GM23248 (cell line): Measurements from ENCODE around the gene PSPH. TPM values are rescaled to one million over a fixed set of nuclear protein-coding genes. Genes with fewer than 3 reads are reported as not detected.
"Not testable (repeated sequence)": the region's sequence is repeated elsewhere in the genome, so short reads cannot be mapped to it uniquely, and the experiment has no call there.

Experiments
- DNase-seq: peaks from one replicate; pipeline ENCODE4 v3.0.0-alpha.2; 2015
- H2AFZ ChIP-seq: fragments of 200-600 bp; sonication (generic); 2 replicates; pipeline ENCODE4 v1.6.1; 2016; ENCODE audit warnings: antibody characterized with exemption
- H3F3A ChIP-seq: fragments of 200-600 bp; sonication (generic); 2 replicates; pipeline ENCODE4 v1.6.1; 2016; ENCODE audit warnings: mild to moderate bottlenecking, antibody characterized with exemption, mixed run types; ENCODE audit not compliant: insufficient read depth
- H3K27ac ChIP-seq: fragments of 200-600 bp; sonication (generic); 2 replicates; pipeline ENCODE4 v1.5.1; 2016; ENCODE audit warnings: mild to moderate bottlenecking
- H3K27me3 ChIP-seq: fragments of 200-600 bp; sonication (generic); replicated peaks from 2 replicates; pipeline ENCODE4 v1.6.1; 2016; ENCODE audit warnings: mild to moderate bottlenecking; ENCODE audit not compliant: insufficient read depth
- H3K36me3 ChIP-seq: fragments of 200-600 bp; sonication (generic); 2 replicates; pipeline ENCODE4 v1.6.1; 2016; ENCODE audit warnings: low read depth, mild to moderate bottlenecking
- H3K4me1 ChIP-seq: fragments of 200-600 bp; sonication (generic); 2 replicates; pipeline ENCODE4 v1.6.1; 2016; ENCODE audit warnings: mild to moderate bottlenecking; ENCODE audit not compliant: insufficient read depth
- H3K4me2 ChIP-seq: fragments of 200-600 bp; sonication (generic); one replicate; pipeline ENCODE4 v1.6.1; 2016; ENCODE audit warnings: mild to moderate bottlenecking; ENCODE audit not compliant: unreplicated experiment
- H3K4me3 ChIP-seq: fragments of 200-600 bp; sonication (generic); 2 replicates; pipeline ENCODE4 v1.5.1; 2016; ENCODE audit warnings: mild to moderate bottlenecking
- H3K79me2 ChIP-seq: fragments of 200-600 bp; sonication (generic); 2 replicates; pipeline ENCODE4 v1.6.1; 2016; ENCODE audit warnings: mild to moderate bottlenecking; ENCODE audit not compliant: insufficient read depth
- H3K9ac ChIP-seq: fragments of 200-600 bp; sonication (generic); 2 replicates; pipeline ENCODE4 v1.6.1; 2016; ENCODE audit warnings: mild to moderate bottlenecking
- H3K9me2 ChIP-seq: fragments of 200-600 bp; sonication (generic); 2 replicates; pipeline ENCODE4 v1.6.1; 2016; ENCODE audit warnings: mixed run types, mild to moderate bottlenecking, moderate library complexity; ENCODE audit not compliant: insufficient read depth
- H3K9me3 ChIP-seq: fragments of 200-600 bp; sonication (generic); one replicate; pipeline ENCODE4 v1.6.1; 2017; ENCODE audit warnings: low read depth
- H4K20me1 ChIP-seq: fragments of 200-600 bp; sonication (generic); 2 replicates; pipeline ENCODE4 v1.6.0; 2016; ENCODE audit not compliant: insufficient read depth
- EZH2 ChIP-seq: fragments of 200-600 bp; sonication (generic); IDR thresholded peaks from 2 replicates; pipeline ENCODE4 v1.6.1; 2018; ENCODE audit warnings: antibody characterized with exemption, mild to moderate bottlenecking; ENCODE audit not compliant: insufficient read depth, poor library complexity, severe bottlenecking
- EZH2phosphoT487 ChIP-seq: fragments of 200-600 bp; sonication (generic); IDR thresholded peaks from 2 replicates; pipeline ENCODE4 v1.6.1; 2018; ENCODE audit warnings: antibody characterized with exemption, moderate library complexity, mild to moderate bottlenecking, low read depth; ENCODE audit not compliant: insufficient read depth
- WGBS, 2 experiments: methylation state at CpG; one replicate each; pipeline ENCODE4 v1.1.6; 2015 to 2017; ENCODE audit warnings: low lambda C conversion rate in 2 of 2, low coverage in 1 of 2; ENCODE audit errors: missing lambda C conversion rate in 2 of 2; 5-methylcytosine and 5-hydroxymethylcytosine counted together
- in situ Hi-C: fragments of 300-500 bp; cut with MboI; formaldehyde crosslinking; loops from 2 replicates; pipeline ENCODE4 v1.15.0; 2020
- polyA plus RNA-seq: library from polyadenylated mRNA; unstranded; fragments of >200 nt; fragmentation: Nextera tagmentation; extraction: Ambion mirVana; gene quantifications from 2 replicates; pipeline ENCODE4 v1.2.1, GENCODE V29; 2016
- total RNA-seq: library from RNA; depleted of rRNA; stranded (reverse); fragments of >200 nt; shearing (Covaris generic); gene quantifications from 2 replicates; pipeline ENCODE4 v1.2.3, GENCODE V29; 2014; rRNA removed

PSPH gene
- total RNA-seq: 62.5 and 68.6 TPM in 2 replicates
- polyA plus RNA-seq: 34.5 and 39.1 TPM in 2 replicates

- Histone ChIP-seq H3K4me1 (peaks cover 15% of the 10 kb centered on the region), H3K9me2 (no peaks in the 10 kb centered on the region), H3K27me3 (no peaks in the 10 kb centered on the region), H3F3A (peaks cover 57% of the 10 kb centered on the region), H3K36me3 (peaks cover 28% of the 10 kb centered on the region), H3K4me2 (peak within 1 kb of the TSS; percentile 99), H4K20me1 (no peaks in the 10 kb centered on the region), H2AFZ (peak within 1 kb of the TSS; percentile 84), H3K79me2 (peaks cover 68% of the 10 kb centered on the region), H3K9ac (peak within 1 kb of the TSS; percentile 95), H3K27ac (peak within 1 kb of the TSS; percentile 82), H3K9me3 (no peaks in the 10 kb centered on the region), H3K4me3 (peak within 1 kb of the TSS; percentile 87)
- in situ Hi-C loops: loop anchor here (25.0 kb wide), 1 partner anchor 1289 kb away; the partner anchor contains the start of gene SEC61G
- peak; percentile 100 for DNase-seq
- TF ChIP-seq EZH2phosphoT487: no peak
- TF ChIP-seq EZH2: no peak
- WGBS, 2 experiments: 1% methylated on average over 90 to 92 of the region's 97 CpGs
These were observed at the start of gene PSPH, which contains the start of gene CCT6A for GRCh38 chr7:56051339-56052191. TSS of gene PSPH (minus strand) at chr7:56051444. CDS start at chr7:56021212, 30,232 bp downstream. TSS of gene CCT6A (plus strand) at chr7:56051765. CDS start at chr7:56051849, 84 bp downstream.

- no peak overlapping the region for H3K4me2 ChIP-seq
- no peak overlapping the region for H3K4me3 ChIP-seq
- WGBS, 2 experiments: 74 to 87% methylated on average over 3 of the region's 3 CpGs
- no peaks in the 10 kb centered on the region for H3K9me2 ChIP-seq
- H3K36me3 ChIP-seq: peaks cover 47% of the 10 kb centered on the region
- peaks cover 29% of the 10 kb centered on the region for H3K79me2 ChIP-seq
- no peak overlapping the region for H3K9ac ChIP-seq
- TF ChIP-seq EZH2: no peak
- TF ChIP-seq EZH2phosphoT487: no peak
- peaks cover 18% of the 10 kb centered on the region for H3K4me1 ChIP-seq
- peaks cover 39% of the 10 kb centered on the region for H3F3A ChIP-seq
- no peaks in the 10 kb centered on the region for H3K27me3 ChIP-seq
- H3K9me3 ChIP-seq: no peaks in the 10 kb centered on the region
- in situ Hi-C loops: no loop called here
- H4K20me1 ChIP-seq: no peaks in the 10 kb centered on the region
- H2AFZ ChIP-seq: no peak overlapping the region
- no peak for DNase-seq
- H3K27ac ChIP-seq: no peak overlapping the region
These were observed 48.4 kb upstream of the PSPH start for GRCh38 chr7:56099653-56100052.

- H3K9ac ChIP-seq, H3K4me2 ChIP-seq, H3K9me2 ChIP-seq, H4K20me1 ChIP-seq, H3K9me3 ChIP-seq, DNase-seq, H3K4me3 ChIP-seq, in situ Hi-C loops, H3K27me3 ChIP-seq, H2AFZ ChIP-seq: not testable (repeated sequence)
- H3K79me2 ChIP-seq: peaks cover 16% of the 10 kb centered on the region
- 86 to 87% methylated on average over 8 of the region's 8 CpGs for WGBS, 2 experiments
- peaks cover 17% of the 10 kb centered on the region for H3K4me1 ChIP-seq
- peaks cover 43% of the 10 kb centered on the region for H3F3A ChIP-seq
- peaks cover 39% of the 10 kb centered on the region for H3K36me3 ChIP-seq
- peak overlapping the region; percentile 32 for H3K27ac ChIP-seq
These were observed 47.2 kb upstream of the PSPH start for GRCh38 chr7:56098187-56099008.

- H3K9ac ChIP-seq: no peak overlapping the region
- 0 out of 2 replicates have a peak overlapping the region, but pooled peaks have one; percentile 20 for H3K4me3 ChIP-seq
- H3K27ac ChIP-seq: peak overlapping the region; percentile 32
- H3K4me2 ChIP-seq: peak overlapping the region; percentile 38
- H3K9me3 ChIP-seq: no peaks in the 10 kb centered on the region
- H3K4me1 ChIP-seq: peaks cover 21% of the 10 kb centered on the region
- no peaks in the 10 kb centered on the region for H4K20me1 ChIP-seq
- peaks cover 44% of the 10 kb centered on the region for H3F3A ChIP-seq
- H2AFZ ChIP-seq: no peak overlapping the region
- peak; percentile 97 for DNase-seq
- TF ChIP-seq EZH2: no peak
- no peak for TF ChIP-seq EZH2phosphoT487
- in situ Hi-C loops: no loop called here
- no peaks in the 10 kb centered on the region for H3K9me2 ChIP-seq
- no peaks in the 10 kb centered on the region for H3K27me3 ChIP-seq
- peaks cover 32% of the 10 kb centered on the region for H3K36me3 ChIP-seq
- WGBS, 2 experiments: 0 to 3% methylated on average over 5 of the region's 5 CpGs
- peaks cover 9% of the 10 kb centered on the region; the same call in 1 of the 2 replicates for H3K79me2 ChIP-seq
These were observed 46.5 kb upstream of the PSPH start for GRCh38 chr7:56097700-56098099.
